ENCODE data around the gene ADAMTSL1.

ADAMTSL1 gene

GRCh38 chr9:18448101-18448500 is 25.9 kb upstream of the ADAMTSL1 start:
- Histone ChIP-seq H2AFZ (ENCODE audit: low read depth, low read length) (no peak overlapping the region), H3K9ac (ENCODE audit: low read depth, low read length) (no peak overlapping the region), H3K4me3 (ENCODE audit: low read depth in 1 of 2, low read length in 2 of 2) (no peak overlapping the region), H3K27me3 (ENCODE audit: insufficient read depth, low read length, poor library complexity) (no peaks in the 10 kb centered on the region), H3K9me3 (ENCODE audit: insufficient read depth, low read length, severe bottlenecking) (no peaks in the 10 kb centered on the region), H3K4me2 (ENCODE audit: insufficient read depth, low read length) (no peak overlapping the region), H4K20me1 (ENCODE audit: insufficient read depth, low read length) (no peaks in the 10 kb centered on the region), H3K27ac (ENCODE audit: low read length) (no peak overlapping the region), H3K36me3 (ENCODE audit: insufficient read depth, low read length) (no peaks in the 10 kb centered on the region), H3K79me2 (ENCODE audit: insufficient read depth, low read length) (no peaks in the 10 kb centered on the region), H3K4me1 (ENCODE audit: insufficient read depth, low read length) (no peaks in the 10 kb centered on the region)
- DNase-seq: no peak
- no peak for ATAC-seq (ENCODE audit: insufficient read depth, low read depth)
- TF ChIP-seq CTCF (IDR thresholded peaks at IDR 0.05; ENCODE audit: borderline replicate concordance, extremely low read depth, low read length, poor library complexity, severe bottlenecking) (no peak), EZH2 (IDR thresholded peaks at IDR 0.05; ENCODE audit: borderline replicate concordance, low read depth, low read length, severe bottlenecking) (no peak)

GRCh38 chr9:18451406-18451805 is 22.5 kb upstream of the ADAMTSL1 start:
- Histone ChIP-seq H3K9me3 (ENCODE audit: insufficient read depth, low read length, severe bottlenecking) (no peaks in the 10 kb centered on the region), H3K36me3 (ENCODE audit: insufficient read depth, low read length) (no peaks in the 10 kb centered on the region), H3K27me3 (ENCODE audit: insufficient read depth, low read length, poor library complexity) (no peaks in the 10 kb centered on the region), H2AFZ (ENCODE audit: low read depth, low read length) (no peak overlapping the region), H4K20me1 (ENCODE audit: insufficient read depth, low read length) (no peaks in the 10 kb centered on the region), H3K9ac (ENCODE audit: low read depth, low read length) (no peak overlapping the region), H3K27ac (ENCODE audit: low read length) (no peak overlapping the region), H3K4me1 (ENCODE audit: insufficient read depth, low read length) (no peaks in the 10 kb centered on the region), H3K79me2 (ENCODE audit: insufficient read depth, low read length) (no peaks in the 10 kb centered on the region), H3K4me2 (ENCODE audit: insufficient read depth, low read length) (no peak overlapping the region), H3K4me3 (ENCODE audit: low read depth in 1 of 2, low read length in 2 of 2) (no peak overlapping the region)
- DNase-seq (no peak), ATAC-seq (ENCODE audit: insufficient read depth, low read depth) (no peak)
- TF ChIP-seq CTCF (IDR thresholded peaks at IDR 0.05; ENCODE audit: borderline replicate concordance, extremely low read depth, low read length, poor library complexity, severe bottlenecking): no peak
- TF ChIP-seq EZH2 (IDR thresholded peaks at IDR 0.05; ENCODE audit: borderline replicate concordance, low read depth, low read length, severe bottlenecking): no peak

DNA sequence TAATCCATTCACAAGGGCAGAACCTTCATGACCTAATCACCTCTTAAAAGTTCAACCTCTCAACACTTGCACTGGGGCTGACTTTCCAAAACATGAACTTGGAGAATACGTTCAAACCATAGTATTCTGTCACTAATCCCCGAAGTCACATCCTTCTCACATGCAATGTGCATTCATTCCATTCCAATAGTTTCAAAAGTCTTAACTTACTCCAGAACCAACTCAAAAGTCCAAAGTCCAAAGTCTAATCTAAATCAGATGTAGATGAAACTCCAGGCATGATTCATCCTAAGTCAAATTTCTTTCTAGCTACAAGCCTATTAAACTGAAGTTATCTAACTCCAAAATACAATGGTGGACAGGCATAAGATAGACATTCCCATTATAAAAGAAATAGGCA is 21.7 kb upstream of the ADAMTSL1 start:
- Histone ChIP-seq H3K79me2 (ENCODE audit: insufficient read depth, low read length) (no peaks in the 10 kb centered on the region), H4K20me1 (ENCODE audit: insufficient read depth, low read length) (no peaks in the 10 kb centered on the region), H3K4me1 (ENCODE audit: insufficient read depth, low read length) (no peaks in the 10 kb centered on the region), H3K4me3 (ENCODE audit: low read depth in 1 of 2, low read length in 2 of 2) (no peak overlapping the region), H3K27me3 (ENCODE audit: insufficient read depth, low read length, poor library complexity) (no peaks in the 10 kb centered on the region), H3K4me2 (ENCODE audit: insufficient read depth, low read length) (no peak overlapping the region), H3K9ac (ENCODE audit: low read depth, low read length) (no peak overlapping the region), H2AFZ (ENCODE audit: low read depth, low read length) (no peak overlapping the region), H3K36me3 (ENCODE audit: insufficient read depth, low read length) (no peaks in the 10 kb centered on the region), H3K27ac (ENCODE audit: low read length) (no peak overlapping the region), H3K9me3 (ENCODE audit: insufficient read depth, low read length, severe bottlenecking) (no peaks in the 10 kb centered on the region)
- TF ChIP-seq CTCF (IDR thresholded peaks at IDR 0.05; ENCODE audit: borderline replicate concordance, extremely low read depth, low read length, poor library complexity, severe bottlenecking) (no peak), EZH2 (IDR thresholded peaks at IDR 0.05; ENCODE audit: borderline replicate concordance, low read depth, low read length, severe bottlenecking) (no peak)
- DNase-seq (no peak), ATAC-seq (ENCODE audit: insufficient read depth, low read depth) (no peak)

Measured in DND-41 (cell line).